ENCODE results near the gene ESYT1. TPM values are rescaled to one million over a fixed set of nuclear protein-coding genes. Genes with fewer than 3 reads are reported as not detected.

The ESYT1 gene, protein sequence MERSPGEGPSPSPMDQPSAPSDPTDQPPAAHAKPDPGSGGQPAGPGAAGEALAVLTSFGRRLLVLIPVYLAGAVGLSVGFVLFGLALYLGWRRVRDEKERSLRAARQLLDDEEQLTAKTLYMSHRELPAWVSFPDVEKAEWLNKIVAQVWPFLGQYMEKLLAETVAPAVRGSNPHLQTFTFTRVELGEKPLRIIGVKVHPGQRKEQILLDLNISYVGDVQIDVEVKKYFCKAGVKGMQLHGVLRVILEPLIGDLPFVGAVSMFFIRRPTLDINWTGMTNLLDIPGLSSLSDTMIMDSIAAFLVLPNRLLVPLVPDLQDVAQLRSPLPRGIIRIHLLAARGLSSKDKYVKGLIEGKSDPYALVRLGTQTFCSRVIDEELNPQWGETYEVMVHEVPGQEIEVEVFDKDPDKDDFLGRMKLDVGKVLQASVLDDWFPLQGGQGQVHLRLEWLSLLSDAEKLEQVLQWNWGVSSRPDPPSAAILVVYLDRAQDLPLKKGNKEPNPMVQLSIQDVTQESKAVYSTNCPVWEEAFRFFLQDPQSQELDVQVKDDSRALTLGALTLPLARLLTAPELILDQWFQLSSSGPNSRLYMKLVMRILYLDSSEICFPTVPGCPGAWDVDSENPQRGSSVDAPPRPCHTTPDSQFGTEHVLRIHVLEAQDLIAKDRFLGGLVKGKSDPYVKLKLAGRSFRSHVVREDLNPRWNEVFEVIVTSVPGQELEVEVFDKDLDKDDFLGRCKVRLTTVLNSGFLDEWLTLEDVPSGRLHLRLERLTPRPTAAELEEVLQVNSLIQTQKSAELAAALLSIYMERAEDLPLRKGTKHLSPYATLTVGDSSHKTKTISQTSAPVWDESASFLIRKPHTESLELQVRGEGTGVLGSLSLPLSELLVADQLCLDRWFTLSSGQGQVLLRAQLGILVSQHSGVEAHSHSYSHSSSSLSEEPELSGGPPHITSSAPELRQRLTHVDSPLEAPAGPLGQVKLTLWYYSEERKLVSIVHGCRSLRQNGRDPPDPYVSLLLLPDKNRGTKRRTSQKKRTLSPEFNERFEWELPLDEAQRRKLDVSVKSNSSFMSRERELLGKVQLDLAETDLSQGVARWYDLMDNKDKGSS
- 75.3 and 75.7 TPM in 2 replicates for total RNA-seq (2014; rRNA removed; shearing (Covaris generic); ENCODE audit: low replicate concordance)

- Histone ChIP-seq H3K9ac (ENCODE audit: low read length) (peak within 1 kb of the TSS; percentile 82), H3K27ac (ENCODE audit: low read length) (peak within 1 kb of the TSS; percentile 88), H3K4me3 (ENCODE audit: low read length) (peak within 1 kb of the TSS; percentile 73), H3K36me3 (ENCODE audit: insufficient read depth, low read length) (peaks cover 19% of the 10 kb centered on the region), H3K4me1 (ENCODE audit: low read length) (peaks cover 28% of the 10 kb centered on the region), H2AFZ (ENCODE audit: low read length) (no peak within 1 kb of the TSS), H3K27me3 (ENCODE audit: low read length) (no peaks in the 10 kb centered on the region), H3K4me2 (ENCODE audit: low read depth, low read length, poor library complexity, severe bottlenecking) (peak within 1 kb of the TSS; percentile 90), H3K9me3 (ENCODE audit: low read length) (no peaks in the 10 kb centered on the region), H3K79me2 (ENCODE audit: low read length) (peaks cover 27% of the 10 kb centered on the region), H3K9me2 (replicated peaks; ENCODE audit: insufficient read depth, low read length) (no peaks in the 10 kb centered on the region), H4K20me1 (ENCODE audit: insufficient read depth, low read depth, low read length) (no peaks in the 10 kb centered on the region)
- DNase-seq, result peak; percentile 100
These were observed at the start of gene ESYT1 for GRCh38 chr12:56127888-56128669. ESYT1 (plus strand) TSS chr12:56128267; CDS start chr12:56128320, 53 bp downstream.

DNA sequence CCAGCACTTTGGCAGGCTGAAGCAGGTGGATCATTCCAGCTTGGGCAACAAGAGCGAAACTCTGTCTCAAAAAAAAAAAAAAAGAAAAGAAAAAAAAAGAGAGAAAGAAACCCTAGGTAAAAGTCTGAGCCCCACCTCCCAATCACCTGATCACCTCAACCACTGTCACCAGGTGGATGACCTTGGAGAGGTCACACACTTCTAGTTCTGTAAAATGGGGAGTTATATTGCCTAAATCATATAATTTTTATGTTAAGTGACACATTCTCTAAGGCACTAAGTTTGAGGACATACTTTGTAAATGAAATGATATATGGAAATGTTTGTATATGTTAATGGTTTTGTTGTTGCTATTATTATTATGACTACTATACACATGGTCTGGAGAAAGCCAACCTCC lies 49.6 kb upstream of the ESYT1 start:
- Histone ChIP-seq H3K27me3 (ENCODE audit: low read length) (no peaks in the 10 kb centered on the region), H3K79me2 (ENCODE audit: low read length) (no peaks in the 10 kb centered on the region), H4K20me1 (ENCODE audit: insufficient read depth, low read depth, low read length) (no peaks in the 10 kb centered on the region), H3K36me3 (ENCODE audit: insufficient read depth, low read length) (no peaks in the 10 kb centered on the region), H3K9me2 (replicated peaks; ENCODE audit: insufficient read depth, low read length) (no peaks in the 10 kb centered on the region), H3K4me3 (ENCODE audit: low read length) (no peak overlapping the region), H3K9me3 (ENCODE audit: low read length) (no peaks in the 10 kb centered on the region), H3K9ac (ENCODE audit: low read length) (no peak overlapping the region), H3K27ac (ENCODE audit: low read length) (no peak overlapping the region), H2AFZ (ENCODE audit: low read length) (no peak overlapping the region), H3K4me2 (ENCODE audit: low read depth, low read length, poor library complexity, severe bottlenecking) (no peak overlapping the region), H3K4me1 (ENCODE audit: low read length) (peaks cover 15% of the 10 kb centered on the region)
- DNase-seq, result no peak

- DNase-seq, result peak; percentile 53
- H3K9me3 ChIP-seq (ENCODE audit: low read length), result no peaks in the 10 kb centered on the region
- no peaks in the 10 kb centered on the region for H3K79me2 ChIP-seq (ENCODE audit: low read length)
- H3K4me1 ChIP-seq (ENCODE audit: low read length), result peaks cover 15% of the 10 kb centered on the region
- peak overlapping the region; percentile 97; the same call in 1 of the 2 replicates for H2AFZ ChIP-seq (ENCODE audit: low read length)
- H3K4me2 ChIP-seq (ENCODE audit: low read depth, low read length, poor library complexity, severe bottlenecking), result peak overlapping the region; percentile 77
- peak overlapping the region; percentile 46; the same call in 1 of the 2 replicates for H3K9ac ChIP-seq (ENCODE audit: low read length)
- no peaks in the 10 kb centered on the region for H3K36me3 ChIP-seq (ENCODE audit: insufficient read depth, low read length)
- H3K27me3 ChIP-seq (ENCODE audit: low read length), result no peaks in the 10 kb centered on the region
- no peak overlapping the region for H3K27ac ChIP-seq (ENCODE audit: low read length)
- H3K4me3 ChIP-seq (ENCODE audit: low read length), result peak overlapping the region; percentile 68
- no peaks in the 10 kb centered on the region for H3K9me2 ChIP-seq (replicated peaks; ENCODE audit: insufficient read depth, low read length)
- no peaks in the 10 kb centered on the region for H4K20me1 ChIP-seq (ENCODE audit: insufficient read depth, low read depth, low read length)
These were observed 48.9 kb upstream of the ESYT1 start for GRCh38 chr12:56078931-56079722.

- no peak within 1 kb of the TSS for H3K27ac ChIP-seq (ENCODE audit: low read length)
These were observed 48.1 kb upstream of the ESYT1 start, which contains the start of gene ERBB3 for GRCh38 chr12:56079723-56080555. ERBB3 (plus strand) TSS chr12:56080165; CDS start chr12:56080301, 136 bp downstream.

GRCh38 chr12:56080556-56081138 lies 47.4 kb upstream of the ESYT1 start:
- Histone ChIP-seq H3K27ac (ENCODE audit: low read length) (no peak overlapping the region), H3K9ac (ENCODE audit: low read length) (no peak overlapping the region), H3K4me3 (ENCODE audit: low read length) (no peak overlapping the region; the same call in 1 of the 2 replicates), H3K4me1 (ENCODE audit: low read length) (peaks cover 15% of the 10 kb centered on the region), H4K20me1 (ENCODE audit: insufficient read depth, low read depth, low read length) (no peaks in the 10 kb centered on the region), H3K4me2 (ENCODE audit: low read depth, low read length, poor library complexity, severe bottlenecking) (peak overlapping the region; percentile 77), H3K9me2 (replicated peaks; ENCODE audit: insufficient read depth, low read length) (no peaks in the 10 kb centered on the region), H3K27me3 (ENCODE audit: low read length) (no peaks in the 10 kb centered on the region), H3K9me3 (ENCODE audit: low read length) (no peaks in the 10 kb centered on the region), H2AFZ (ENCODE audit: low read length) (no peak overlapping the region), H3K36me3 (ENCODE audit: insufficient read depth, low read length) (no peaks in the 10 kb centered on the region), H3K79me2 (ENCODE audit: low read length) (no peaks in the 10 kb centered on the region)
- peak; percentile 42 for DNase-seq

More at GRCh38 chr12:56079723-56080555, 48.1 kb upstream of the ESYT1 start, which contains the start of gene ERBB3:
- Histone ChIP-seq H3K9me3 (ENCODE audit: low read length) (no peaks in the 10 kb centered on the region), H3K4me2 (ENCODE audit: low read depth, low read length, poor library complexity, severe bottlenecking) (peak within 1 kb of the TSS; percentile 77), H3K79me2 (ENCODE audit: low read length) (no peaks in the 10 kb centered on the region), H3K27me3 (ENCODE audit: low read length) (no peaks in the 10 kb centered on the region), H3K9ac (ENCODE audit: low read length) (peak within 1 kb of the TSS; percentile 50; the same call in 1 of the 2 replicates), H4K20me1 (ENCODE audit: insufficient read depth, low read depth, low read length) (no peaks in the 10 kb centered on the region), H3K4me1 (ENCODE audit: low read length) (peaks cover 15% of the 10 kb centered on the region), H3K9me2 (replicated peaks; ENCODE audit: insufficient read depth, low read length) (no peaks in the 10 kb centered on the region), H3K36me3 (ENCODE audit: insufficient read depth, low read length) (no peaks in the 10 kb centered on the region), H3K4me3 (ENCODE audit: low read length) (peak within 1 kb of the TSS; percentile 68), H2AFZ (ENCODE audit: low read length) (peak within 1 kb of the TSS; percentile 97; the same call in 1 of the 2 replicates)
- DNase-seq, result peak; percentile 60

- Histone ChIP-seq H3K27ac (ENCODE audit: low read length) (no peak overlapping the region), H3K4me1 (ENCODE audit: low read length) (peaks cover 15% of the 10 kb centered on the region), H3K79me2 (ENCODE audit: low read length) (no peaks in the 10 kb centered on the region), H3K9me3 (ENCODE audit: low read length) (no peaks in the 10 kb centered on the region), H3K4me3 (ENCODE audit: low read length) (no peak overlapping the region), H4K20me1 (ENCODE audit: insufficient read depth, low read depth, low read length) (no peaks in the 10 kb centered on the region), H3K9ac (ENCODE audit: low read length) (no peak overlapping the region), H2AFZ (ENCODE audit: low read length) (no peak overlapping the region), H3K36me3 (ENCODE audit: insufficient read depth, low read length) (no peaks in the 10 kb centered on the region), H3K4me2 (ENCODE audit: low read depth, low read length, poor library complexity, severe bottlenecking) (no peak overlapping the region), H3K27me3 (ENCODE audit: low read length) (no peaks in the 10 kb centered on the region), H3K9me2 (replicated peaks; ENCODE audit: insufficient read depth, low read length) (no peaks in the 10 kb centered on the region)
- peak; percentile 33 for DNase-seq
These were observed 46.4 kb upstream of the ESYT1 start for GRCh38 chr12:56081393-56082347.
